IMR-90 (cell line): ENCODE measurements around the gene KRT76. TPM values are rescaled to one million over a fixed set of nuclear protein-coding genes. Genes with fewer than 3 reads are reported as not detected.

Source experiments
- ATAC-seq: fragments of 200-7000 bp; cut with Tn5 transposase; 2 replicates; pipeline ENCODE4 v1.9.1; 2020; ENCODE audit warnings: low read depth, mild to moderate bottlenecking, moderate library complexity
- BruUV-seq: library from RNA; stranded (reverse); fragments of 400-500 nt; replicated peaks from 2 replicates; lab custom pipeline; 2021; lab: Mats Ljungman, UMichigan
- CTCF ChIA-PET: fragments of 300-600 bp; formaldehyde crosslinking; extraction: SDS; loops from one replicate; lab custom pipeline; 2021; ENCODE audit warnings: antibody characterized with exemption; lab: Yijun Ruan, JAX
- POLR2A ChIA-PET: fragments of 300-600 bp; sonication (Branson Sonifier 250); formaldehyde crosslinking; loops from one replicate; lab custom pipeline; 2022; ENCODE audit warnings: antibody characterized with exemption; ENCODE audit not compliant: unreplicated experiment; lab: Charles Lee
- DNase-seq: peaks from one replicate; pipeline ENCODE4 v3.0.0; 2013
- H2AFZ ChIP-seq: replicated peaks from 2 replicates; pipeline ENCODE3; 2013; ENCODE audit warnings: low read length, mild to moderate bottlenecking; ENCODE audit not compliant: poor library complexity
- H2AK5ac ChIP-seq: 2 replicates; pipeline ENCODE4 v1.6.1; 2013; ENCODE audit warnings: low read depth, low read length, inconsistent platforms
- H2AK9ac ChIP-seq: replicated peaks from 2 replicates; pipeline ENCODE3; 2013; ENCODE audit warnings: mild to moderate bottlenecking, low read depth, low read length, moderate library complexity; ENCODE audit not compliant: poor library complexity
- H2BK120ac ChIP-seq: 2 replicates; pipeline ENCODE4 v1.6.1; 2013; ENCODE audit warnings: low read depth, low read length, inconsistent platforms
- H2BK15ac ChIP-seq: 3 replicates; pipeline ENCODE4 v1.6.1; 2013; ENCODE audit warnings: low read depth, low read length, inconsistent platforms
- H2BK20ac ChIP-seq: 2 replicates; pipeline ENCODE4 v1.6.1; 2013; ENCODE audit warnings: low read depth, mild to moderate bottlenecking, inconsistent platforms, low read length, moderate library complexity
- H2BK5ac ChIP-seq: 2 replicates; pipeline ENCODE4 v1.6.1; 2013; ENCODE audit warnings: mild to moderate bottlenecking, low read depth, low read length, inconsistent platforms; ENCODE audit not compliant: poor library complexity, severe bottlenecking
- H3K14ac ChIP-seq: replicated peaks from 2 replicates; pipeline ENCODE4 v1.6.1; 2013; ENCODE audit warnings: low read depth, low read length, inconsistent platforms
- H3K18ac ChIP-seq: 2 replicates; pipeline ENCODE4 v1.6.1; 2013; ENCODE audit warnings: low read depth, low read length, control low read depth
- H3K23ac ChIP-seq: 2 replicates; pipeline ENCODE4 v1.6.1; 2013; ENCODE audit warnings: low read depth, low read length, inconsistent platforms
- H3K27ac ChIP-seq: 2 replicates; pipeline ENCODE4 v1.5.1; 2013; ENCODE audit warnings: mild to moderate bottlenecking, control low read depth, low read length; ENCODE audit not compliant: insufficient read depth
- H3K27me3 ChIP-seq: 2 replicates; pipeline ENCODE4 v1.6.1; 2013; ENCODE audit warnings: low read length; ENCODE audit not compliant: control insufficient read depth, insufficient read depth
- H3K36me3 ChIP-seq: 2 replicates; pipeline ENCODE4 v1.6.1; 2013; ENCODE audit warnings: low read length, mixed read lengths; ENCODE audit not compliant: control insufficient read depth, insufficient read depth
- H3K4ac ChIP-seq: 2 replicates; pipeline ENCODE4 v1.6.1; 2013; ENCODE audit warnings: low read depth, low read length, inconsistent platforms
- H3K4me1 ChIP-seq: 2 replicates; pipeline ENCODE4 v1.6.1; 2013; ENCODE audit warnings: low read length, mixed read lengths; ENCODE audit not compliant: control insufficient read depth, insufficient read depth
- H3K4me2 ChIP-seq: 2 replicates; pipeline ENCODE4 v1.6.1; 2013; ENCODE audit warnings: low read depth, mild to moderate bottlenecking, control low read depth, low read length, moderate library complexity
- H3K4me3 ChIP-seq: 2 replicates; pipeline ENCODE4 v1.5.1; 2013; ENCODE audit warnings: low read depth, mild to moderate bottlenecking, control low read depth, low read length, moderate library complexity; ENCODE audit not compliant: insufficient read depth
- H3K56ac ChIP-seq: 2 replicates; pipeline ENCODE4 v1.6.1; 2013; ENCODE audit warnings: low read length, inconsistent platforms; ENCODE audit not compliant: insufficient read depth; ENCODE audit errors: extremely low read depth
- H3K79me1 ChIP-seq, 2 experiments: 2 replicates each; pipeline ENCODE4 v1.6.1; 2013; ENCODE audit warnings: low read length in 2 of 2, inconsistent platforms in 1 of 2, low read depth in 1 of 2
- H3K9ac ChIP-seq: 2 replicates; pipeline ENCODE4 v1.6.1; 2013; ENCODE audit warnings: low read depth, low read length, control low read depth
- H3K9me1 ChIP-seq: 2 replicates; pipeline ENCODE4 v1.6.1; 2013; ENCODE audit warnings: low read length, inconsistent platforms; ENCODE audit not compliant: insufficient read depth
- H3K9me3 ChIP-seq: 2 replicates; pipeline ENCODE4 v1.6.1; 2013; ENCODE audit warnings: low read length; ENCODE audit not compliant: control insufficient read depth, insufficient read depth
- H4K20me1 ChIP-seq: 2 replicates; pipeline ENCODE4 v1.6.1; 2013; ENCODE audit warnings: low read length, inconsistent platforms; ENCODE audit not compliant: insufficient read depth
- H4K5ac ChIP-seq: 2 replicates; pipeline ENCODE4 v1.6.1; 2013; ENCODE audit warnings: mild to moderate bottlenecking, low read depth, low read length, control low read depth
- H4K8ac ChIP-seq, 2 experiments: 2 replicates each; pipeline ENCODE4 v1.6.1; 2013; ENCODE audit warnings: low read depth in 2 of 2, low read length in 2 of 2, control low read depth in 1 of 2, inconsistent platforms in 1 of 2
- H4K91ac ChIP-seq: 2 replicates; pipeline ENCODE4 v1.6.1; 2013; ENCODE audit warnings: low read depth, low read length, inconsistent platforms; ENCODE audit not compliant: insufficient read depth
- MXI1 ChIP-seq: IDR thresholded peaks from 2 replicates; pipeline ENCODE4 v1.6.1; 2012; ENCODE audit warnings: low read depth, mild to moderate bottlenecking, low read length, moderate library complexity, borderline replicate concordance
- POLR2A ChIP-seq: IDR thresholded peaks from 2 replicates; pipeline ENCODE4 v1.6.1; 2012; ENCODE audit warnings: mild to moderate bottlenecking, low read depth, low read length
- RAD21 ChIP-seq: IDR thresholded peaks from 2 replicates; pipeline ENCODE4 v1.6.1; 2012; ENCODE audit warnings: low read length, improper control_type of control experiment
- RCOR1 ChIP-seq: IDR thresholded peaks from 2 replicates; pipeline ENCODE4 v1.6.1; 2012; ENCODE audit warnings: mild to moderate bottlenecking, low read length, improper control_type of control experiment; ENCODE audit not compliant: insufficient replicate concordance
- dilution Hi-C: fragments of 300-500 bp; cut with HindIII; formaldehyde crosslinking; loops from one replicate; pipeline ENCODE4 v1.14.3; 2018; ENCODE audit warnings: low sequenced_read_pairs; ENCODE audit not compliant: unreplicated experiment
- in situ Hi-C: fragments of 300-500 bp; cut with MboI; formaldehyde crosslinking; loops from 3 replicates; pipeline ENCODE4 v1.14.3; 2019; ENCODE audit warnings: low sequenced_read_pairs, inconsistent platforms, mixed read lengths
- intact Hi-C: fragments of 100-400 bp; cut with micrococcal nuclease; formaldehyde crosslinking; loops from 2 replicates; pipeline ENCODE4 v1.10.0; 2022
- polyA plus RNA-seq, 3 experiments: library from polyadenylated mRNA; depleted of rRNA; stranded (reverse); fragments of >200 nt; gene quantifications; 2 replicates each; pipeline ENCODE4 v1.2.3, GENCODE V29; 2012; ENCODE audit warnings: low replicate concordance in 1 of 3
- total RNA-seq: library from RNA; depleted of rRNA; stranded (reverse); fragments of >200 nt; gene quantifications from 2 replicates; pipeline ENCODE4 v1.2.3, GENCODE V29; 2012
- TF ChIP-seq, protein P1 (sequence below): fragments of 150-350 bp; IDR thresholded peaks from 2 replicates; pipeline ENCODE4 v1.6.1; 2017; ENCODE audit warnings: mild to moderate bottlenecking, antibody characterized with exemption, low read length, low read depth

The KRT76 gene
- total and polyA plus RNA-seq, 2 of the 4 experiments (the other 2 are of a cell fraction): not detected

DNA sequence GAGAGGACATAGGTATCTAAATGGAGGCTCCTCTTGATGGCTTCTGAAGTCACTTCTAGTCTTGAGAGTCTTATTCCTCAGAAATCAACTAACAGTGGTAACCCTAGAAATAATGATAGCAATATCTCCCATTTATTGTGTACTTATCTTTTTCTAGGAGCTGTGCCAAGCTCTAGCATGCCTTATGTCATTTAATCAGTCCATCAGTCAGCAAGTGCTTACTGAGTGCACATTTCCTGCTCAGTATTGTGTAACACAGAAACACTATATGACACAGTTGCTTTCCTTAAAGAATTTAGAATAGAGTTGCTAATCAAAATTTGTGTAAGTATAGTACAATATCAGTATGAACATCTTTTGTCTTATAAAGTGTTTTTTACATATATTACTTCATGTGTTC, 36.6 kb downstream of the KRT76 start:
- Histone ChIP-seq H4K91ac (no peak overlapping the region), H3K9me3 (no peaks in the 10 kb centered on the region), H2BK15ac (no peak overlapping the region), H2BK20ac (no peak overlapping the region), H2AK9ac (no peak overlapping the region), H3K23ac (no peak overlapping the region), H3K4me2 (no peak overlapping the region), H3K56ac (no peak overlapping the region), H4K8ac (no peak overlapping the region), H3K14ac (no peak overlapping the region), H3K4ac (no peak overlapping the region), H4K5ac (no peak overlapping the region), H3K9me1 (no peaks in the 10 kb centered on the region), H3K18ac (no peak overlapping the region), H2AFZ (no peak overlapping the region), H4K20me1 (no peaks in the 10 kb centered on the region), H2BK5ac (no peak overlapping the region), H2AK5ac (no peak overlapping the region), H3K4me1 (no peaks in the 10 kb centered on the region), H3K4me3 (no peak overlapping the region), H3K27me3 (no peaks in the 10 kb centered on the region), H3K9ac (no peak overlapping the region), H3K79me1 (no peaks in the 10 kb centered on the region), H3K36me3 (no peaks in the 10 kb centered on the region), H2BK120ac (no peak overlapping the region), H3K27ac (no peak overlapping the region)
- DNase-seq (no peak), ATAC-seq (no peak)
- ChIA-PET POLR2A (no interaction called here), CTCF (no interaction called here)
- in situ Hi-C loops: no loop called here
- BruUV-seq: no TSS peak
- dilution Hi-C loops: no loop called here
- intact Hi-C loops: no loop called here
- TF ChIP-seq RCOR1: no peak
- no peak for TF ChIP-seq RAD21
- TF ChIP-seq, protein P1, sequence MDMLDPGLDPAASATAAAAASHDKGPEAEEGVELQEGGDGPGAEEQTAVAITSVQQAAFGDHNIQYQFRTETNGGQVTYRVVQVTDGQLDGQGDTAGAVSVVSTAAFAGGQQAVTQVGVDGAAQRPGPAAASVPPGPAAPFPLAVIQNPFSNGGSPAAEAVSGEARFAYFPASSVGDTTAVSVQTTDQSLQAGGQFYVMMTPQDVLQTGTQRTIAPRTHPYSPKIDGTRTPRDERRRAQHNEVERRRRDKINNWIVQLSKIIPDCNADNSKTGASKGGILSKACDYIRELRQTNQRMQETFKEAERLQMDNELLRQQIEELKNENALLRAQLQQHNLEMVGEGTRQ: no peak
- no peak for TF ChIP-seq POLR2A
- no peak for TF ChIP-seq MXI1
